Stimulated activated naive CD4-positive, alpha-beta T cell treated with Interleukin-2 at 50 U/mL for 16 hours (primary cell): ENCODE results near the gene CHMP4B.

Source experiments
- DNase-seq: peaks from one replicate; lab custom pipeline; 2025; lab: John Stamatoyannopoulos, UW

Gene CHMP4B

DNA sequence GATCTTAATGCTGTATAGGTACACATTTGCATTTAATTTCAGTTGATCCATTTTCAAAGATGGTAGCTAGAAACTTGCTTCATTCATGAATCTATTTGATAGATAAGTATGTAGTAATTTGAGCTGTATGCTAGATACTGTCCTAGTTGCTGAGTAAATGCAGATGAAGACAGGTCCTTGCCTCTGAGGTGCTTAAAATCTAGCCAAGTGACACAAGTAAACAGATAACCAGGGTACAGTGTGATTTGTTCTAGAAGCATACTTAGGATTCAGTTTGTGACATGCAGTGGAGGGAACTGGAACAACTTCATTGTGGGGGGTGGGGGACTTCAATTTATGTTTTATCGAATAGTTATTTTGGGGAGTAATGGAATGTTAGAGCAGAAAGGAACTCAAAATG is 9.2 kb downstream of the CHMP4B start:
- no peak for DNase-seq

GRCh38 chr20:33821270-33821836 is 10.2 kb downstream of the CHMP4B start:
- no peak for DNase-seq

DNA sequence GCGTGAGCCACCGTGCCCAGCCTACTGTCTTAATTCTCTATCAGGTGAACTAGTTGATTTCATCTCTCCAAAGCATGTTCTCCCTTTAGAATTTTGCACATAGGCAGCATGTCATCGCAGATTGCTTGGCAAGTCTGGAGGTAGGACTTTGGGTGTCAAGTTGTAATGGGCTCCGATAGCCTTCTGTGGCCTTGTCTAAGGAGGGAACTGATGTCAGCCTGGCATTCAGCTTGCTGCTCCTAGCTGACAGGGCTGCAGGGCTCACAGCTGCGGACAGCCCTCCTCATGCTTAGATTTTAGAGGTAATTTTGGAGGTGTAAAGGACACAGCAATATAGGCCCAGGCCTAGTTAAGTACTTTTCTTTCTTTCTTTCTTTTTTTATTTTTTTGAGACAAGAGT is 11.3 kb downstream of the CHMP4B start:
- DNase-seq: no peak

- DNase-seq: no peak
Observed at GRCh38 chr20:33822991-33823390, 11.8 kb downstream of the CHMP4B start.

- DNase-seq: no peak
Observed at GRCh38 chr20:33824852-33825251, 13.7 kb downstream of the CHMP4B start.

DNA sequence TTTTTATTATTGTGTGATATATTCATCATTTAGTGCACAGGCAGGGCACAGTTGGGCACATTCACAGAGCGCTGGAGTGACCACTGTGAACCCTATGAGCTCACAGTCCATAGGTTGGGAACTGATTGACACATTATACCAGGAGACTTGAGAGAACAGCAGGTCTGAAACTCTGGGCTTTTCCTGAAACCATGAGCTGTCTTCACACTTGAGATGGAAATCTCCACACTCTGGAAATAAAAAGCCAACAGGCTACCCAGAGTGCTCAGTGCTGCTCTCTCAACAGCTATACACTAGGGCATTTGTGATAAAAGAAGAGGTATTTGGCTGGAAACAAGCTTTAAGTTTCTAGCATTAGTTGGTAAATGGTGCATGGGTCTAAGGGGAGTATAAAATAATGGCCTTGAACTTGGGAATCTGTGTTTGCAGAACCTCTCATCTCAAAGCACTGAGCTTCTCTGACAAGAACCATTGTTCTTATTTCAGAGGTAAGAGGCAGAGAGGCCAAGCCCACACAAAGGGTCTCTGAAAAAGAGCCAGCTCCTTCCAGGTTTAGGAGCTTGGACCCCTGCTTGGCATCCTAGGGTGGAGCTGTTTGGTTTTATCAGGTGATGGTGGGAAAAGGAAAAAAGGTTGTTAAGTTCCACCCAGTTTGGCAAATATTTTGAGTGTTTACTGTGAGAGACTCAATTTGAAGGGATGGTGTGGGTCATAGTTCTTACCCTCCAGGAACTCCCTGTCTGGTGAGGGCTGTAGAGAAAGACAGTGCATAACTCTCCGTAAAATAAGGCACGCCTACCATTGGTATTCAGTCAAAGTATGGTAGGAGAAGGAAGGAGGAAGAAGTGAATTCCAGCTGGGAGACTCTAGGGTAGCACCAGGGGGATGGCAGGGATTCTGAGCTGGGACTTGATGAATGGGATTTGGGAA is 14.5 kb downstream of the CHMP4B start:
- no peak for DNase-seq

DNA sequence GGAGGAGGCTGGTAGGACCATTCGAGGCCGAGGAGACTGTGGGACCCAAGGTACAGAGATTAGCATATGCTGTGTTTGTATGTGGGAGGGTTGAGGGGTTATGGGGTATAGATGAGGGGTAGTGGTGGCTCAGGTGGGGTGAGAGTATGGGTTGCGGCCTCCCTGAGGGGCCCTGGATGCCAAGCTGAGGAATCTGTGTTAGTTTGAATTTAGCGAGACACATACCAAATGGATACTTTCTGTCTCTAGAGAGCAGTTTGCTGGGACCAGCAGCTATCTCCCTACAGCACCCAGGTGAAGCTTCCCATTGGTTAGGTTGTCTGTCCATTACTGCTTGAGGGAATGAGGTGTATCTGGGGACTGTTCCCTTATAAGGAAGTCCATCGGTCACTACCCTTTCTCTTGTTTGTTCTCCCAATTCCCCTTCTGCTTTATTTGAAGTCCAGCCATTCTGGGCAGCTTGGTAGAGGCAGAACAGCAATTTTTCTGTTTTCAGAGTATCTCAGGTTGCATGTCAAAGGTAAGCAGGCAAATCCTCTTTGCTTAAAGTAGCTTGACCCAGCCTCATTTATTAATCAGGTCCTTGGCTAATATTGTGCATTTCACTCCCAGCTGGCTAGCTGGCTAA is 15.2 kb downstream of the CHMP4B start:
- no peak for DNase-seq

GRCh38 chr20:33827109-33827508 is 16.0 kb downstream of the CHMP4B start:
- no peak for DNase-seq

- DNase-seq: no peak
Observed at GRCh38 chr20:33827634-33828325, 16.6 kb downstream of the CHMP4B start.

DNA sequence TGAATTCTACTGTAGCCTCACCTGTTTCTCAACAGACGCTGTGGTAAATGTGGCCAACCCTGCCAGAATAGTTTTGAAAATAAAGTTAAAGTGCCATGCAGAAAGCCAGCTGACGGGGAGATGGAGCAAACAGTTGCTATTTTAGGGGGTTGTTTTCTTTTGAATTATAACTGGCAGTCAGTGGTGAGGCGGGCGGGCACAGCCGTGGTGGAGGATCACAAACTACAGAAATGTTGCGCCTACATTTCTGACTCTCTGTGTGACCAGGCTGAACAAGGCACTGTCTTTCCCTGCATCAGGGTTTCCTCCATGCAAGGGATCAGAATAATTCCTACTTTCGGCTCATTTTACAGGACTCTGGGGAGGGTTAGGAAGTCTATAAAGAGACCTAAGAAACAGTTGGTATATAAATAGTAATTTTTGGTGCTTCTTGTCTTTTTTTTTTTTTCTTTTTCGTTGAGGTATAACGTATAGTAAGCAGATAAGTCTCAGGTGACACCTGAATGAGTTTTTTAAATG is 17.2 kb downstream of the CHMP4B start:
- no peak for DNase-seq

DNA sequence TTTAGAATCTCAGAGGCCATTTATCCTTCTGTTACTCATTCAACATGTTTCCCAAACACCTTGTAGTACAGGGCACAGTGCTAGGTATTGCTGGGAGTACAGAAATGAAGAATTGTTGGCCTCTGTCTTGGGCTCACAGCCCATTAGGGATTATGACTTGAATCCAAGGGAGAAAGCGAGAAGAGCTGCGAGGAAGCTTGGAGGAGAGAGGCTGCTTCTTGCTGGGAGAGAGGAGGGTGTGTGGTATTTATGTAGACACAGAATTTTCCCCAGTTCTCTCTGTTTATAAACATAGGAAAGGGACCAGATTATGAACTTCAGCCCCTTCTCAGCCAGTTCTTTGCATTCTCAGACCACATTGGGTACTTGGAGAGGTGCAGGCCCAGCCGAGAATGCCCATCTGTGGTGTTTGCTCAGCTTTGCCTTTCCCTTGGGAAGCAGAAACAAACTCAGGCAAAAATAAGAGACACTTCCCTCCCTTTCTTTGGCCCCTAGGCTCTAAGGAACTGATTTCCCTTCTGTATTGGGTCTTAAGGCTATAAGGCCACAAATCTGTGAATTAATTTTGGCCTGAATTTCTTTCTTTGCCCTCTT is 17.9 kb downstream of the CHMP4B start:
- DNase-seq: no peak

- no peak for DNase-seq
Observed at GRCh38 chr20:33829636-33830035, 18.5 kb downstream of the CHMP4B start.

GRCh38 chr20:33830371-33830770 is 19.2 kb downstream of the CHMP4B start:
- DNase-seq: no peak

GRCh38 chr20:33832103-33832804 is 21.1 kb downstream of the CHMP4B start:
- DNase-seq: no peak

DNA sequence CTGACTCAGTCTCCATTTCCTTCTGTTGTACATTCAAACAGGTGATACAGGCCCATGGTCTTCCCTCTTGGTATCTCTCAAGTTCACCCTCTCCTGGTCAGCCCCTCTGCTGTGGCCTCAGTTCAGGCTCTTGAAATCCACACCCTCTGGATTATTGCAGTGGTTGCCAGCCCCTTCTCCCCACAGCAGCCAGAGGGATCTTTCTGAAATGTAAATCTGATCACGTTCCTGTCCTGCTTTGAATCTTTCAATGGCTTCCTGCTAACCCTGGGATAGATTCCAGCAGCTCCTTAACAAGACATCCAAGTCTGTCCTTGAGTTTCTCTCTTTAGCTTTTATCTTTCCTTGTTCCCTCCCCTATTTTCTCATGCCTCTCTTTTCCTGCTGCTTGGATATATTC is 22.2 kb downstream of the CHMP4B start:
- no peak for DNase-seq

GRCh38 chr20:33835615-33836172 is 24.5 kb downstream of the CHMP4B start:
- no peak for DNase-seq

GRCh38 chr20:33836277-33836676 is 25.1 kb downstream of the CHMP4B start:
- DNase-seq: no peak

DNA sequence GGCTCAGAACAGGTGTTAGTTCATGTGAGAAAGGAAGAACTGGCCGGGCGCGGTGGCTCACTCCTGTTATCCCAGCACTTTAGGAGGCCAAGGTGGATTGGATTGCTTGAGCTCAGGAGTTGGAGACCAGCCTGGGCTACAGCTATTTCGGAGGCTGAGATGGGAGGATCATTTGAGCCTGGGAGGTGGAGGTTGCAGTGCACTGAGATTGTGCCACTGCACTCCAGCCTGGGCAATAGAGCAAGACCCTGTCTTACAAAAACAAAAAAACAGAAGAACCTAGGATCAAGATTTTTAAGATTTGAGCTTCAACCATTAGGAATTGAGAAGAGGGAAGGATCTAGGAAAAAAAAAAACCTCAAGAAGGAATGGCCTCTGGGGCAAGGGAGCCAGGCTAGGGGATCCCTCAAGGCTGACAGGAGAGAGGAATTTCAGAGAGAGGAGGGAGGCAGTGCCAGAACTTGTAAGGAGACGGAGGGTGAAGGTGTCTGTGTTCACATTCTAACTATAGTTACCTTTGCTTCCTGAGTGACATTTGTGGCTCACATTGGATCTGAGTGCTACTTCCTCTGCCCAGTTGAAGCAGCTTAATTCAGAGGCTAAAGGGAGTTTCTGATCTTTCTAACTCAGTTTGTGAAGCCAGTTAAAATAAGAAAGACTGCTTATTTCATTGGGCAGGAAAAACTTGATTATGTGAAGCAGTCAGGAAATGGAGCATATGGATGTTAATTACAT is 26.1 kb downstream of the CHMP4B start:
- no peak for DNase-seq

GRCh38 chr20:33838035-33838864 is 27.1 kb downstream of the CHMP4B start:
- DNase-seq: no peak
